Measurements from ENCODE around the gene MUC2. TPM values are rescaled to one million over a fixed set of nuclear protein-coding genes. Genes with fewer than 3 reads are reported as not detected.

MUC2 gene
- total RNA-seq, 1 donor from 2014 or later = not detected

DNA sequence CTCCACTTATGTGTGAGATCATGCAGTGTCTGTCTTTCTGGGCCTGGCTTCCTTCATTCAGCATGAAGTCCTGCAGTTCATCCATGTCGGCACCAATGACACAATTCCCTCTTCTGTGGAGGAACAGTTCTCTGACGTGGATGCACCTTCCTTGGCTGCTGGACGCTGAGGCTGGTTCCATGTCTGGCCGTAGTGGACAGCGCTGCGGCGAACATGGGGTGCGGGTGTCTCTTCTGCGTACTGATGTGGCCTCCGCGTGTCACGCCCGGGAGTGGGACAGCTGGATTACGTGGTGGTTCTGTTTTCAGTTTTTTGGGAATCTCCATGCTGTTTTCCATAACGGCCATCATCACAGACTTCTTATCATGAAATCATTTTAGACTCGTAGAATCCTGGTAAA is 16.9 kb upstream of the MUC2 start:
- no peaks in the 10 kb centered on the region for H3K9me3 Mint-ChIP-seq (ENCODE audit: unreplicated experiment)
- no peak overlapping the region for H3K4me3 Mint-ChIP-seq (ENCODE audit: unreplicated experiment)
- no peak for TF ChIP-seq CTCF (IDR thresholded peaks at IDR 0.05; ENCODE audit: unreplicated experiment)
- H3K4me1 Mint-ChIP-seq (ENCODE audit: unreplicated experiment) = peaks cover 4% of the 10 kb centered on the region
- peaks cover 8% of the 10 kb centered on the region for H3K27me3 Mint-ChIP-seq (ENCODE audit: unreplicated experiment)
- no peak for DNase-seq (ENCODE audit: low spot score)
- H3K36me3 Mint-ChIP-seq (ENCODE audit: low read depth, unreplicated experiment) = no peaks in the 10 kb centered on the region
- no peak overlapping the region for H3K27ac Mint-ChIP-seq (ENCODE audit: unreplicated experiment)

DNA sequence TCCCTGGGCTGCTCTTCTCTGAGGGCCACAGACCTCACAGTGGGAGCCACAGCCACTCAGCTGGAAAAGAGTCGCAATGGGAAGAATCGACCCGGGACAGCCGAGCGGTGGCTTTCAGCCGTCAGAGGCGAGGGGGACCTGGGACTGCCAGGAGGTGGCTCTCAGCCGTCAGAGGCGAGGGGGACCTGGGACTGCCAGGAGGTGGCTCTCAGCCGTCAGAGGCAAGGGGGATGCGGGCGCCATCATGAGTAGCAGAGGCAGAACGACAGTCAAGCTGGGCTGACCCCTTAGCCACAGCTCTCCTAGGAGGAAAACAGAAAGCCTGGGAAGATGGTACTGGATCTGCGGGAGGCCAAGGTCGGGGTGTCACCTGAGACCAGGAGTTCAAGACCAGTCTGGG is 14.9 kb upstream of the MUC2 start:
- Mint-ChIP-seq H3K27me3 (ENCODE audit: unreplicated experiment) (peaks cover 8% of the 10 kb centered on the region), H3K27ac (ENCODE audit: unreplicated experiment) (no peak overlapping the region), H3K36me3 (ENCODE audit: low read depth, unreplicated experiment) (no peaks in the 10 kb centered on the region), H3K9me3 (ENCODE audit: unreplicated experiment) (no peaks in the 10 kb centered on the region), H3K4me1 (ENCODE audit: unreplicated experiment) (peaks cover 13% of the 10 kb centered on the region), H3K4me3 (ENCODE audit: unreplicated experiment) (no peak overlapping the region)
- DNase-seq (ENCODE audit: low spot score) = no peak
- no peak for TF ChIP-seq CTCF (IDR thresholded peaks at IDR 0.05; ENCODE audit: unreplicated experiment)

DNA sequence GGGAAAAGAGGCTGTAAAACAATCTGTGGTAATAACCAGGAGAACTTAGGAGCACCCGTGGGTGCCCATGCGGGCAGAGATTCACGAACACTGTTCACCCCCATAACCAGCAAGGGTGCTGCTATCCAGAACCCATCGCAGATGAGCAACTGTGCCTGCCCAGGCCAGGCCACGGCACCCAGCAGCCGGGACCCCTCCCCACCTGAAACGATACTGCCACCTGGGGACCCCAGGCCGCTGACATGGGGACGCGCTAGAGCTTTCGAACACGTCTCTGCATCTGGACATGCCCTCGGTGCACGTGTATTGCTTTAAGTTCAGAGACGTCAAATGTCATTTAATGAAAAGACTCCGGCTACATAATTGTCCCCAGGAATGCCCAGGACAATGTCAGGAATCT is 14.3 kb upstream of the MUC2 start:
- Mint-ChIP-seq H3K36me3 (ENCODE audit: low read depth, unreplicated experiment) (no peaks in the 10 kb centered on the region), H3K9me3 (ENCODE audit: unreplicated experiment) (no peaks in the 10 kb centered on the region), H3K27me3 (ENCODE audit: unreplicated experiment) (peaks cover 8% of the 10 kb centered on the region), H3K4me1 (ENCODE audit: unreplicated experiment) (peaks cover 13% of the 10 kb centered on the region), H3K4me3 (ENCODE audit: unreplicated experiment) (no peak overlapping the region), H3K27ac (ENCODE audit: unreplicated experiment) (no peak overlapping the region)
- no peak for TF ChIP-seq CTCF (IDR thresholded peaks at IDR 0.05; ENCODE audit: unreplicated experiment)
- no peak for DNase-seq (ENCODE audit: low spot score)

DNA sequence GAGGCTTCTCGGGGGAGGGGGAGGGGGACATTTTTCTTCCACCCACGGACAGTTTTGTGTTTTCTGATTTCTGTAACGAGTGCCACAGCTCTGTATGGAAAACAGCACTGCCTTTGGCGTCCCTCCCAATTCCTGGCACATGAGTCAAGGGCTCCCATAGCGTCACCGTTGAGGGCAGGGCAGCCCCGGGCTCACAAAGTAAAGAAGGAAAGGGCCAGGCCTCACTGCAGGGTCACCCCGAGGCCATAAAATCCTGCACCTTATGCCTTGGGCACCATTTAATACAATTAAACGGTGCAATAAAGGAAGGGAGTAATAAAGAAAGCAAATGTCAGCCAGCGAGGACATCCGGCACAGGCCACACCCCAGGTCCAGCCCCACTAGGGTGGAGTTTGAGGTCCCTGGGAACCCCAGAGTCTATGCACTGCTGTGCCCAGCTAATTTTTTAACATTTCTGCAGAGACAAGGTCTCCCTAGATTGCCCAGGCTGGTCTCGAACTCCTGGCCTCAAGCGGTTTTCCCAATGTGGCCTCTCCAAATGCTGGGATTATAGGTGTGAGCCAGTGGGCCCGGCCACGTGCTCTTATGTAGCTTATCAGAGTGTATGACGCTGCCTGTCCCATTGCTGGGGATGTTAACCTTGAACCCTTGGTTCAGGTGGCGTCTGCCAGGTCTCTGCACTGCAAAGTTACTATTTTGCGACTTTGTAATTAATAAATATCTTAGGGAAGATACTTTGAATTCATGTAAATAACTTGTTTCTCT is 13.6 kb upstream of the MUC2 start:
- DNase-seq (ENCODE audit: low spot score) = no peak
- no peak for TF ChIP-seq CTCF (IDR thresholded peaks at IDR 0.05; ENCODE audit: unreplicated experiment)
- Mint-ChIP-seq H3K4me3 (ENCODE audit: unreplicated experiment) (no peak overlapping the region), H3K27ac (ENCODE audit: unreplicated experiment) (no peak overlapping the region), H3K27me3 (ENCODE audit: unreplicated experiment) (peaks cover 8% of the 10 kb centered on the region), H3K4me1 (ENCODE audit: unreplicated experiment) (peaks cover 13% of the 10 kb centered on the region), H3K9me3 (ENCODE audit: unreplicated experiment) (no peaks in the 10 kb centered on the region), H3K36me3 (ENCODE audit: low read depth, unreplicated experiment) (no peaks in the 10 kb centered on the region)

DNA sequence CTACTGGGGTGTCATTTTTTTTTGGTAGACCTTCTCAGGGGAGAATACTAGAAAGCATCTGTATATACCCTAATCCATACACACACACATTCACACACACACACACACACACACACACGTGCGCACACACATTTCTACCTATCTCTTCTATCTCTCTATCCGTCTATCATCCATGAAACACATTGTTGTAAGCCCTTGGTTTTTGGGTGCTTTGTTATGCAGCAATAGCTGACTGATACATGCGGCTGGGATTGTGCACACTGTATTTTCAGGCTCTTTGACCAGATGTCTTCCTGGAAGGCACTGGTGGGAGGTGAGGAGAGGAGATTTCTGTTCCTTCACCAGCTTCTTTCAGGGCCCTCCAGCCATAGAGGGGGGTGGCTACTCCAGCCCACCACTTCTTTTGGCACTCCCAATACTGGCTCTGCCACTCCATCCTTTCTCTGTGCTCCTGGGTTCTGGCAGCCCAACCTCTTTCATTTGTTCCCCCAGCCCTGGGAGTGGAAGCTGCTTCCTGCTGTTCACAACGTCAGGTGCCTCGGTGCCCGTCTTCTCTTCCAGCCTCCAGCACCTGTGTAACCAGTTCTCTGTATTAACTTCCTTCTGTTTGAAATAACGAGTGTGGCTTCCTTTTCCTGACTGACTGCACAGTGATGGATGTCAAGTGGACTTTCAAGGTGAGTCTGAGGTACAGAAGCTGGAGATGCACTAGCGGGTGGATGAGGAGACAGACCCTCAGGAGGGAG is 12.4 kb upstream of the MUC2 start:
- no peak for TF ChIP-seq CTCF (IDR thresholded peaks at IDR 0.05; ENCODE audit: unreplicated experiment)
- Mint-ChIP-seq H3K36me3 (ENCODE audit: low read depth, unreplicated experiment) (no peaks in the 10 kb centered on the region), H3K4me3 (ENCODE audit: unreplicated experiment) (no peak overlapping the region), H3K4me1 (ENCODE audit: unreplicated experiment) (peaks cover 13% of the 10 kb centered on the region), H3K27ac (ENCODE audit: unreplicated experiment) (peak overlapping the region; percentile 1), H3K27me3 (ENCODE audit: unreplicated experiment) (peaks cover 8% of the 10 kb centered on the region), H3K9me3 (ENCODE audit: unreplicated experiment) (no peaks in the 10 kb centered on the region)
- DNase-seq (ENCODE audit: low spot score) = no peak
